Sigmoid colon (tissue), 7 donors: ENCODE data around the gene CLBA1. TPM values are rescaled to one million over a fixed set of nuclear protein-coding genes. Genes with fewer than 3 reads are reported as not detected.

ENCODE experiments used
- DNase-seq: peaks from one replicate; pipeline ENCODE4 v3.0.0-alpha.2; 2019
- H3K27ac ChIP-seq, 4 donors: fragments of 200-600 bp; sonication (generic); one replicate each; pipeline ENCODE4 v1.5.1; 2016 to 2019; ENCODE audit warnings: mild to moderate bottlenecking in 1 of 4
- H3K27me3 ChIP-seq, 3 donors: fragments of 200-600 bp; sonication (generic); one replicate each; pipeline ENCODE4 v1.5.1; 2019; ENCODE audit warnings: mild to moderate bottlenecking in 1 of 3
- H3K36me3 ChIP-seq, 4 donors: fragments of 200-600 bp; sonication (generic); one replicate each; pipeline ENCODE4 v1.5.1; 2016 to 2019
- H3K4me1 ChIP-seq, 4 donors: fragments of 200-600 bp; sonication (generic); one replicate each; pipeline ENCODE4 v1.5.1; 2017 to 2019
- H3K4me3 ChIP-seq, 4 donors: fragments of 200-600 bp; sonication (generic); one replicate each; pipeline ENCODE4 v1.5.1; 2017 to 2019; ENCODE audit warnings: mild to moderate bottlenecking in 2 of 4, moderate library complexity in 1 of 4
- H3K9me3 ChIP-seq, 4 donors: fragments of 200-600 bp in 3 of 4; sonication (generic) in 3 of 4; one replicate each; pipeline versions ENCODE4 v1.5.1 to v1.6.1; 2013 to 2019
- CTCF ChIP-seq, 4 experiments: fragments of 450-650 bp in 3 of 4; fragments of 200-600 bp in 1 of 4; IDR thresholded peaks; one replicate each; pipeline ENCODE4 v1.5.1; 2016 to 2019; ENCODE audit warnings: antibody characterized with exemption in 4 of 4, mild to moderate bottlenecking in 3 of 4, moderate library complexity in 2 of 4
- EP300 ChIP-seq, 4 donors: sonication (generic); formaldehyde crosslinking; IDR thresholded peaks; one replicate each; pipeline ENCODE4 v1.6.1; 2017; ENCODE audit warnings: antibody characterized with exemption in 4 of 4
- POLR2A ChIP-seq, 2 donors: fragments of 450-650 bp; IDR thresholded peaks; one replicate each; pipeline ENCODE4 v1.6.1; 2016; ENCODE audit warnings: antibody characterized with exemption in 2 of 2, mild to moderate bottlenecking in 2 of 2, moderate library complexity in 2 of 2
- POLR2AphosphoS5 ChIP-seq, 4 donors: sonication (generic); formaldehyde crosslinking; IDR thresholded peaks; one replicate each; pipeline ENCODE4 v1.6.1; 2017; ENCODE audit warnings: antibody characterized with exemption in 4 of 4
- WGBS, 2 donors: extraction: QIAGEN DNeasy Blood & Tissue Kit; methylation state at CpG; one replicate each; pipeline ENCODE4 v1.1.7; 2013; 5-methylcytosine and 5-hydroxymethylcytosine counted together
- intact Hi-C: fragments of 100-400 bp; cut with DNase I; formaldehyde crosslinking; loops from one replicate; pipeline ENCODE4 v1.15.1; 2023
- polyA plus RNA-seq, 3 donors: library from polyadenylated mRNA; stranded (reverse); fragments of 200-250 nt; gene quantifications; one replicate each; pipeline ENCODE4 v1.2.3, GENCODE V29; 2013
- total RNA-seq, 4 donors: library from RNA; depleted of rRNA; stranded (reverse); fragments of >200 nt; gene quantifications; one replicate each; pipeline ENCODE4 v1.1.0, GENCODE V29; 2016
- donor health status: healthy with polysubstance abuse.
- donor health status: Bipolar disorder and iron deficiency.
- donor health status: healthy.

Gene CLBA1
- total and polyA plus RNA-seq, 7 donors, result 2.8 to 8.4 (median 3.3) TPM

GRCh38 chr14:104977681-104978653 is 7.6 kb upstream of the CLBA1 start, which contains the start of gene AHNAK2:
TSS of gene AHNAK2 (minus strand) at chr14:104978374. CDS start at chr14:104978237, 137 bp downstream.
- WGBS, 2 donors, result 1 to 3% methylated on average over 111 of the region's 111 CpGs
- TF ChIP-seq POLR2AphosphoS5 (IDR thresholded peaks at IDR 0.05) (peak in 2 of 4 donors; percentile 33 to 53), EP300 (IDR thresholded peaks at IDR 0.05) (no peak), CTCF (IDR thresholded peaks at IDR 0.05) (no peak)
- peak; percentile 86 for DNase-seq
- Histone ChIP-seq H3K4me3 (peak within 1 kb of the TSS; percentile 12 to 67 (median 54)), H3K4me1 (peaks cover 0 to 76% (median 71%) of the 10 kb centered on the region in 4 donors), H3K27me3 (no peaks in the 10 kb centered on the region), H3K9me3 (no peaks in the 10 kb centered on the region), H3K36me3 (no peaks in the 10 kb centered on the region), H3K27ac (peak within 1 kb of the TSS; percentile 67 to 96 (median 92))
- intact Hi-C loops, result loop anchor here (2.0 to 5.0 kb wide), 2 partner anchors 43 to 114 kb away; partner anchors contain the start of gene CDCA4

GRCh38 chr14:104978746-104979691 is 6.6 kb upstream of the CLBA1 start:
- peak; percentile 68 for DNase-seq
- H3K27ac ChIP-seq, result peak overlapping the region; percentile 67 to 96 (median 92)
- WGBS, 2 donors, result 35 to 51% methylated on average over 32 of the region's 32 CpGs
- H3K4me3 ChIP-seq, result peak overlapping the region; percentile 12 to 67 (median 54)
- no peaks in the 10 kb centered on the region for H3K27me3 ChIP-seq
- no peaks in the 10 kb centered on the region for H3K36me3 ChIP-seq
- no peaks in the 10 kb centered on the region for H3K9me3 ChIP-seq
- peaks cover 0 to 65% (median 60%) of the 10 kb centered on the region in 4 donors for H3K4me1 ChIP-seq
- no peak for TF ChIP-seq POLR2A (IDR thresholded peaks at IDR 0.05)
- TF ChIP-seq POLR2AphosphoS5 (IDR thresholded peaks at IDR 0.05), result no peak
- TF ChIP-seq EP300 (IDR thresholded peaks at IDR 0.05), result no peak
- no peak for TF ChIP-seq CTCF (IDR thresholded peaks at IDR 0.05)
- intact Hi-C loops, result loop anchor here (2.0 to 5.0 kb wide), 2 partner anchors 42 to 113 kb away; partner anchors contain the start of gene CDCA4

GRCh38 chr14:104979758-104980610 is 5.6 kb upstream of the CLBA1 start:
- H3K4me3 ChIP-seq, result no peak overlapping the region
- H3K27me3 ChIP-seq, result no peaks in the 10 kb centered on the region
- peak overlapping the region; percentile 67 to 96 (median 92) for H3K27ac ChIP-seq
- no peaks in the 10 kb centered on the region for H3K36me3 ChIP-seq
- WGBS, 2 donors, result 31 to 75% methylated on average over 19 of the region's 19 CpGs
- peak; percentile 31 to 85 (median 41) for TF ChIP-seq POLR2AphosphoS5 (IDR thresholded peaks at IDR 0.05)
- TF ChIP-seq POLR2A (IDR thresholded peaks at IDR 0.05), result no peak
- TF ChIP-seq EP300 (IDR thresholded peaks at IDR 0.05), result peak in 2 of 4 donors; percentile 43 to 88
- TF ChIP-seq CTCF (IDR thresholded peaks at IDR 0.05), result no peak
- intact Hi-C loops, result loop anchor here (2.0 to 5.0 kb wide), 2 partner anchors 41 to 112 kb away; partner anchors contain the start of gene CDCA4
- H3K4me1 ChIP-seq, result peaks cover 0 to 55% (median 51%) of the 10 kb centered on the region in 4 donors
- peak; percentile 86 for DNase-seq
- H3K9me3 ChIP-seq, result no peaks in the 10 kb centered on the region
